Subcutaneous adipose tissue (tissue), 4 donors: ENCODE measurements around the gene CSAD. TPM values are rescaled to one million over a fixed set of nuclear protein-coding genes. Genes with fewer than 3 reads are reported as not detected.

Experiments used
- small RNA-seq: library from RNA; depleted of rRNA; stranded (forward); fragments of <200 nt; gene quantifications from one replicate; pipeline ENCODE3, GENCODE V24; 2016
- total RNA-seq, 4 donors: library from RNA; depleted of rRNA; stranded (reverse); fragments of >200 nt; gene quantifications; one replicate each; pipeline ENCODE4 v1.1.0, GENCODE V29; 2016
- TF ChIP-seq, protein P1 (sequence below): fragments of 450-650 bp; IDR thresholded peaks from one replicate; pipeline ENCODE4 v1.5.1; 2016; ENCODE audit warnings: low read depth, mild to moderate bottlenecking, control low read depth, antibody characterized with exemption, moderate library complexity

The CSAD gene
- total RNA-seq, 4 donors from 2014 or later: 63.7 to 215 (median 101) TPM

DNA sequence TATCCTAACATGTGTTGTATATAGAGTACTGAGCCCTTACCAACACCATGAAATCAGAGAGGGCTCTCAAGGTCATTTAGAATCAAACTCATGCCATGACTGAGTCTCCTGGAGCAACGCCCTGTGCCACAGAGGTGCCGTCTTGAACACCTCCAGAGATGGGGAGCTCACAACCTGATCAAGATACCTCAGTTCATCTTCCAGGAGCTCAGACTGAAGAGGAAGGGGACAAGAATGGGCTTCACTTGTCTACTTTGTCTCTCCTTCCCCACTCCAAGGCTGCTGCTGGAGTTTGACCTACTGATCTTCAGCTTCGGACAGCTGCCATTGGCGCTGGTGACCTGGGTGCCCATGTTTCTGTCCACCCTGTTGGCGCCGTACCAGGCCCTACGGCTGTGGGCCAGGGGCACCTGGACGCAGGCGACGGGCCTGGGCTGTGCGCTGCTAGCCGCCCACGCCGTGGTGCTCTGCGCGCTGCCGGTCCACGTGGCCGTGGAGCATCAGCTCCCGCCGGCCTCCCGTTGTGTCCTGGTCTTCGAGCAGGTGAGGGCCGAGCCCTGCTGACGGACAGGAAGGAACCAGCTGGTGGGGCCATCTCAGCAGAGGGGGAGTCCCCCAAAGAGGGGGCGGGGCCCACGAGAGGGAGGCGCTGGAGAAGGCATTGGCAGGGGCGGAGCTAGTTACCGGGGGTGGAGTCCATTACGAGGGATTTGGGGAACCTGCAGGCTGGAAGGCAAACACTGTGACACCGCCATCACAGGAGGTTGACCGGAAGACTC lies 65.4 kb downstream of the CSAD start:
- TF ChIP-seq, protein P1, sequence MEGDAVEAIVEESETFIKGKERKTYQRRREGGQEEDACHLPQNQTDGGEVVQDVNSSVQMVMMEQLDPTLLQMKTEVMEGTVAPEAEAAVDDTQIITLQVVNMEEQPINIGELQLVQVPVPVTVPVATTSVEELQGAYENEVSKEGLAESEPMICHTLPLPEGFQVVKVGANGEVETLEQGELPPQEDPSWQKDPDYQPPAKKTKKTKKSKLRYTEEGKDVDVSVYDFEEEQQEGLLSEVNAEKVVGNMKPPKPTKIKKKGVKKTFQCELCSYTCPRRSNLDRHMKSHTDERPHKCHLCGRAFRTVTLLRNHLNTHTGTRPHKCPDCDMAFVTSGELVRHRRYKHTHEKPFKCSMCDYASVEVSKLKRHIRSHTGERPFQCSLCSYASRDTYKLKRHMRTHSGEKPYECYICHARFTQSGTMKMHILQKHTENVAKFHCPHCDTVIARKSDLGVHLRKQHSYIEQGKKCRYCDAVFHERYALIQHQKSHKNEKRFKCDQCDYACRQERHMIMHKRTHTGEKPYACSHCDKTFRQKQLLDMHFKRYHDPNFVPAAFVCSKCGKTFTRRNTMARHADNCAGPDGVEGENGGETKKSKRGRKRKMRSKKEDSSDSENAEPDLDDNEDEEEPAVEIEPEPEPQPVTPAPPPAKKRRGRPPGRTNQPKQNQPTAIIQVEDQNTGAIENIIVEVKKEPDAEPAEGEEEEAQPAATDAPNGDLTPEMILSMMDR: no peak

DNA sequence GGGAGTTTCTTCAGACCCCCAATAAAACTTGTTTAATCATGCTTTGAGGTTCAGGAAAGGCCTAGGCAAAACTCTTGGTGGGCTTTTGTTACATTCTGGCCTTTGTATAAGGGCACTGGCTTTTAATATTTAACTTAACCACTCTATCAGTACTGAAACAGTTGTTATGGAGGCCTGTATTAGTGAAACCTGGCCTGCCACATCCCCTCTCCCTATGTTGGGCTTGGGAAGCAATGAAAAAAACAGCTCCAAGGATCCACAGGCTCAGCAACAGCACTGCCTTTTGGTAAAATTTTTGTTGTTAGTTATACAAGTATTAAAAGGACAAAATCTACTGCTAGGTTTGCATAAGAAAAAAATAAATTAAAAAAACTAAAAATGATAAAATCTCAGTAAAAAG lies 66.8 kb downstream of the CSAD start:
- TF ChIP-seq, protein P1: no peak

DNA sequence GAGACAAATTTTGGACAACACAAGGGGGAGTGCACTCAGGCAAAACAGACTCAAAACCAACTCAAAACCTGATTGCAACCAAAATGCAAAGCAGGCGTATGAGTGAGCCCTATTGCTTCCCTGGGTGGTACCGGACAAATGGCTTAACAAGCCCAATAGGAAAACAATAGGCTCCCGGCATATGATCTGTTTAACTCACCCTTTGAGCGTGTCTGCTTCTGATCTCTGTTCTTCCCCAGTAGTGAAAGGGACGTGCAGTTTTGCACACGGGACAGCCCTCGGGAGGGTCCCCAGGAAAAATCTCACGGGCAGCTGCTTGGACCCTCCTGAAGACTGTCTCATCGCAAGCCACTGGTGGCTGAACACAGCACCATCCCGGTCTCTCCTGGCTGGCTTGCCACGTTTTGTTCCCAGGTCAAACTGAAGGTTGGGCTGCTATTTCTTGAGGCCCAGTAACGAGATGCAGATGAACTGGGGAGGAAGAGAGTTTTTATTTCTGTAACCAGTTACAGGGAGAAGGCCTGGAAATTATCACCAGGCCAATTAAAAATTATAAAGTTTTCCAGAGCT lies 67.5 kb downstream of the CSAD start:
- TF ChIP-seq, protein P1: no peak

Small RNA genes within 50 kb of the gene (small RNA-seq; reads per million reads assigned to genes)
- gene HIGD1AP1: not detected
- gene RNU6-333P: not detected

Other genes starting within 250 kb of the CSAD start
- gene KRT18, start 231.8 kb downstream of the CSAD start, total RNA-seq: 1 to 10 TPM; 3.2 to 9.2 (median 6.5) TPM
- gene EIF4B, start 174.5 kb downstream of the CSAD start, total RNA-seq: 100 to 1,000 TPM; 471 to 677 (median 528) TPM
- 100 to 1,000 TPM; 108 to 522 (median 189) TPM for gene TNS2, start 130.9 kb downstream of the CSAD start, total RNA-seq
- gene SPRYD3, start 101.5 kb downstream of the CSAD start, total RNA-seq: 10 to 100 TPM; 20.4 to 41.8 (median 24.6) TPM
- gene IGFBP6, start 83.3 kb downstream of the CSAD start, total RNA-seq: 1,000 to 10,000 TPM in 1 of 4 donors, 100 to 1,000 TPM in 3; 224 to 1,933 (median 278) TPM
- under 1 TPM in 1 of 4 donors, not detected in 3; 0.38 TPM for gene SOAT2, start 77.4 kb downstream of the CSAD start, total RNA-seq
- gene ZNF740, start 203 bp downstream of the CSAD start, total RNA-seq: 10 to 100 TPM; 14.0 to 22.3 (median 17.7) TPM
- gene ITGB7, start 26.3 kb upstream of the CSAD start, total RNA-seq: 1 to 10 TPM in 3 of 4 donors, under 1 TPM in 1; 0.49 to 8.1 (median 3.0) TPM
- 10 to 100 TPM in 3 of 4 donors, 1 to 10 TPM in 1; 4.2 to 14.1 (median 10.9) TPM for gene RARG, start 51.3 kb upstream of the CSAD start, total RNA-seq
- gene ESPL1, start 87.4 kb upstream of the CSAD start, total RNA-seq: 1 to 10 TPM in 2 of 4 donors, under 1 TPM in 1, not detected in 1; 0.38 to 2.4 (median 2.0) TPM
- gene PFDN5, start 114.6 kb upstream of the CSAD start, total RNA-seq: 100 to 1,000 TPM; 523 to 856 (median 791) TPM
- 10 to 100 TPM; 26.7 to 46.5 (median 40.7) TPM for gene MYG1, start 118.8 kb upstream of the CSAD start, total RNA-seq
- 10 to 100 TPM; 30.3 to 56.9 (median 35.0) TPM for gene AAAS, start 140.7 kb upstream of the CSAD start, total RNA-seq
- not detected for gene SP7, start 155.4 kb upstream of the CSAD start, total RNA-seq
- 10 to 100 TPM; 53.0 to 81.8 (median 72.7) TPM for gene SP1, start 199.3 kb upstream of the CSAD start, total RNA-seq
- under 1 TPM in 1 of 4 donors, not detected in 3; 0.22 TPM for gene AMHR2, start 242.9 kb upstream of the CSAD start, total RNA-seq